Measurements from ENCODE around the gene BCHE.

The BCHE gene

DNA sequence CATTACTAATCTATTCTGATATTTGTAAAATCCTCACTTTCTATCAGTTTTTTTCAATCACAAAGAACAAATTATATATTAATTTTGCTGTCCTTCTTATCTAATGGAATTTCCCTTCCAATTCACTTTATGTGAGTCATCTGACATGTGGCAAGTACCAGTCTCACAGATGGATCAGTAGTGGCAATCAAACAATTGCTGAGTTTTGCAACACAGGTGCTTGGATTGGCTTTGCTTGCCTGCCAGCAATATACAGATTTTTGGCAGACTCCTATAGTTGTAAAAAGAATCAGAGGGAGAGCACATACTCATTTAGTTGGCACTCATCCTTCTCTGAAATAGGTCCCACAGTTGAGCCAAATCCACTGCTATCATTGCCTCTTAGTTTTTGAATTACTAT lies 83.7 kb downstream of the BCHE start:
- DNase-seq (ENCODE audit: low read depth, low spot score): no peak

DNA sequence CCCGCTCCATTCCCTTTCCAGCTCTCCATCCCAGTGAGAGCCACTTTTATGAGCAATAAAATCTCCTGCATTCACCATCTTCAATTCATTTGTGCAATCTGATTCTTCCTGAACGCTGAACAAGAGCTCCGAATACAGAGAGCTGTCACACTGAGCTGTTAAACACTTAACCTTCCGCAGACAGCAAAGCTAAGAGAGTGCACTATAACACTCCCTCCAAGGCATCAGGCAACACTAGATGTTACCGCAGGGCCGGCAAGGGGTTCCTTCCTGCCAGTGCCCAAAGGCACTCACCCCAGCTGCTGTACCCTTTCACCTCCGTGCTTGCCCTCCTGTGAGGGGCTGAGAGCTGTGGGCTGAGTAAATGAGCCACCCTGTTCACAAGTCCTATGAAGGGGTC lies 85.6 kb downstream of the BCHE start:
- no peak for DNase-seq (ENCODE audit: low read depth, low spot score)

DNA sequence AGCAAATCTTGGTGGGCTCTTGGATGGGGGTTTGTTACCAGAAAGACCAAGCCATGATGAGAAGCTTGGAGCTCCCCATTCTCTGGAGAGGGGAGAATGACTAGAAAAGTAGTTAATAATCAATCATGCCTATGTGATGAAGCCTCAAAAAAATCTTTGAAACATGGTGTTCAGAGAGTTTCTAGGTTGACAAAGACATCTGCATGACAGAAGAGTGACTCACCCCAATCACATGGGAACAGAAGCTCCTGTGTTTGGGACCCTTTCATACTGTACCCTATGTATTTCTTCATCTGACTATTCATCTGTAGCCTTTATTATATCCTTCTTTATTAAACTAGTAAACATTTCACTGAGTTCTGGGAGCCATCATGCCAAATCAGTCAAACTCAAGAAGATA lies 87.4 kb downstream of the BCHE start:
- DNase-seq (ENCODE audit: low read depth, low spot score): no peak

- no peak for DNase-seq (ENCODE audit: low read depth, low spot score)
Measured at GRCh38 chr3:165749241-165749640, 88.0 kb downstream of the BCHE start.

DNA sequence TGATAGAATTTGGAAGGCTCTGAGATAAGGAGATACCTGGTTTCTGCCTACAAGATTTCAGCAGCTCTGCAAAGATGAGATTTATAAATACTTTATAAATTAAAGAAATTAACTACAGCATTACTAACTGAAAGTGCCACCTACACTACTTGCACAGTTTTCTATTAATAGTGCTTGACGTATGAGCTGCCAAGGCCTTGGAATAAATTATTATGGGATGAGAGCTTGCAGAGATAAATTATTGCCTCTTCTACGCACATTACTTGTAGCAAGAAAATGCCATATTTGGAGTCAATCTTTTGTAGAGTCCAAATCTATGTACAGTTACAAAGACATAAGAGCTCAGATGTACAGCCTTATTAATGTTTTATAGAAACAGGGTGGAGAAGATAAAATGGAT lies 89.1 kb downstream of the BCHE start:
- no peak for DNase-seq (ENCODE audit: low read depth, low spot score)

DNA sequence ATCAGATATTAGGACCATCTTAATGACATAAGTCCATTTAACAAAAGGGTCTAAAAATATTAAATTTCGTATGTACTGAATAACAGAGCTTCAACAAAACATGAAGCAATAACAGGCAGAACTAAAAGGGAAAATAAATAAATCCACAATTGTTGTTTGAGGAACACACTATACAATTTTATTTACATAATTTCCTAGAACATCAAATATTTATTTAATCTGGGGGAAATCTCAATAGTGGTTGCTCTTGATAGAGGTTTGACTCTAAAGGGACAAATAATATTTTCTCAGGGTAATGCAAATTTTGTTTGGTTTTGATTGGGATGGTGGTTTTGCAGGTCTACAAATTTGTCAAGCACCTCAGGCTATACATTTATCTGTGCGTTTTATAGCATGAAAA lies 90.3 kb downstream of the BCHE start:
- DNase-seq (ENCODE audit: low read depth, low spot score): no peak

GRCh38 chr3:165744025-165744424 lies 93.2 kb downstream of the BCHE start:
- peak; percentile 1 for DNase-seq (ENCODE audit: low read depth, low spot score)

DNA sequence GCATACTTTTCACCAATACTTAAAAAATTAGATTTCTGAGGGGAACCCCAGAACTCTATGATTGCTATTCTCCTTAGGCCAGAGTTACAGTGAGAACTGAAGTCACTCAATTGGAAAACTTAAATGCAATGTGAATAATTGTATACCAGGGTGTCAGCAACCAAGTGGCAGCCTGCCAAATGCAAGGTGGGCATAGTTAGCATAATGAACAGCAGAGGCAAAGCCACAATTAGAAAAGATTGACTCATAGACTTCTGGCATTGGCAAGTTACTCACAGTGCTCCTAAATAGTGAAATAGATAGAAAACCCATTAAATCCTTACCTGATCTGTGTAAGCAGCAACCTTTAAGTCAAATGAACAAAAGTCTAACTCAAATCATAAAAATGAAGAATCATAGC lies 94.9 kb downstream of the BCHE start:
- DNase-seq (ENCODE audit: low read depth, low spot score): peak; percentile 88

DNA sequence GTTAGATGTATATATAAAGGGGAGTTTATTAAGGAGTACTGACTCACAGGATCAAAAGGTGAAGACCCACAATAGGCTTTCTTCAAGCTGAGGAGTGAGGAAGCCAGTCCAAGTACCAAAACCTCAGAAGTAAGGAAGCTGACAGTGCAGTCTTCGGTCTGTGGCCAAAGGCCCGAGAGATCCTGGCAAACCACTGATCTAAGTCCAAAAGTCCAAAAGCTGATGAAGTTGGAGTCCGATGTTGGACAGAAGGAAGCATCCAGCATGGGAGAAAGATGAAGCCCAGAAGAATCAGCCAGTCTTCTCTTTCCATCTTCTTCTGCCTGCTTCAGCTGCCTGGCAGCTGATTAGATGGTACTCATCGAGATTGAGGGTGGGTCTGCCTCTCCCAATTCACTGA lies 107.5 kb downstream of the BCHE start:
- DNase-seq (ENCODE audit: low read depth, low spot score): no peak

- DNase-seq (ENCODE audit: low read depth, low spot score): no peak
Measured at GRCh38 chr3:165728924-165729323, 108.3 kb downstream of the BCHE start.

DNA sequence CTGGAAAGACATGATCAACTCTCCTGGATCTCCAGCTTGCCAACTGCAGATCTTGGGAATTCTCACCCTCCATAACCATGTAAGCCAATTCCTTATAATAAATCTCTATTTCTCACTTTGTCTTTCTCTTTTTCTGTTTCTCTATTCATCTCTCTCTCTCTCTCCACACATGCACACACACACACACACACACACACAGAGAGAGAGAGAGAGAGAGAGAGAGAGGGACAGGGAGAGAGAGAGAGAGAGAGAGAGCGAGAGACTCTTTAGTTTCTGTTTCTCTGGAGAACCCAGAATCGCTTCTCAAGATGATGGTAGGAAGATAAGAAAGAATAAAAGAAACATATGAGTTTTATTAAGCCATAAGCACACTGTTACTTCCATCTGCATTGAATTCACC lies 111.9 kb downstream of the BCHE start:
- no peak for DNase-seq (ENCODE audit: low read depth, low spot score)
